H9 (cell line): Measurements from ENCODE around the gene ERC2. TPM values are rescaled to one million over a fixed set of nuclear protein-coding genes. Genes with fewer than 3 reads are reported as not detected.

Source experiments
- DNase-seq: peaks from one replicate; pipeline ENCODE4 v3.0.0-alpha.2; 2017
- H2AFZ ChIP-seq: one replicate; pipeline ENCODE4 v1.6.1; 2013; ENCODE audit warnings: mild to moderate bottlenecking, low read length, control low read depth, moderate library complexity
- H2AK5ac ChIP-seq: 2 replicates; pipeline ENCODE4 v1.6.1; 2013; ENCODE audit warnings: low read length, control low read depth, mixed read lengths; ENCODE audit not compliant: insufficient read length
- H2BK120ac ChIP-seq: one replicate; pipeline ENCODE4 v1.6.1; 2013; ENCODE audit warnings: low read depth, mild to moderate bottlenecking, low read length, control low read depth, inconsistent platforms; ENCODE audit not compliant: poor library complexity, severe bottlenecking
- H2BK12ac ChIP-seq: 2 replicates; pipeline ENCODE4 v1.6.1; 2013; ENCODE audit warnings: low read length, control low read depth, mixed read lengths, low read depth; ENCODE audit not compliant: insufficient read length
- H2BK15ac ChIP-seq: 2 replicates; pipeline ENCODE4 v1.6.1; 2013; ENCODE audit warnings: low read depth, low read length, control low read depth
- H2BK20ac ChIP-seq: one replicate; pipeline ENCODE4 v1.6.1; 2013; ENCODE audit warnings: low read depth, mild to moderate bottlenecking, low read length, control low read depth, inconsistent platforms; ENCODE audit not compliant: poor library complexity, severe bottlenecking
- H2BK5ac ChIP-seq: 2 replicates; pipeline ENCODE4 v1.6.1; 2013; ENCODE audit warnings: low read length, control low read depth, mixed read lengths; ENCODE audit not compliant: insufficient read length
- H3K14ac ChIP-seq: 2 replicates; pipeline ENCODE4 v1.6.1; 2013; ENCODE audit warnings: low read length, control low read depth; ENCODE audit not compliant: insufficient read depth
- H3K18ac ChIP-seq: 2 replicates; pipeline ENCODE4 v1.6.1; 2013; ENCODE audit warnings: low read depth, mild to moderate bottlenecking, mixed read lengths, low read length, control low read depth; ENCODE audit not compliant: insufficient read length
- H3K23ac ChIP-seq: 2 replicates; pipeline ENCODE4 v1.6.1; 2013; ENCODE audit warnings: low read length, control low read depth, mixed read lengths, low read depth; ENCODE audit not compliant: insufficient read length
- H3K23me2 ChIP-seq: 2 replicates; pipeline ENCODE4 v1.6.1; 2013; ENCODE audit warnings: low read depth, mild to moderate bottlenecking, mixed read lengths, low read length, control low read depth; ENCODE audit not compliant: insufficient read length, poor library complexity, severe bottlenecking
- H3K27ac ChIP-seq: 2 replicates; pipeline ENCODE4 v1.5.1; 2013; ENCODE audit warnings: low read length, control low read depth, mixed read lengths, low read depth; ENCODE audit not compliant: insufficient read length
- H3K27me3 ChIP-seq: 2 replicates; pipeline ENCODE4 v1.6.1; 2013; ENCODE audit warnings: low read length, control low read depth, inconsistent platforms; ENCODE audit not compliant: insufficient read depth
- H3K4ac ChIP-seq: 2 replicates; pipeline ENCODE4 v1.6.1; 2013; ENCODE audit warnings: low read depth, mild to moderate bottlenecking, control low read depth, inconsistent platforms, low read length, moderate library complexity
- H3K4me1 ChIP-seq: 2 replicates; pipeline ENCODE4 v1.6.1; 2013; ENCODE audit warnings: low read length, control low read depth, inconsistent platforms; ENCODE audit not compliant: insufficient read depth
- H3K4me2 ChIP-seq: 2 replicates; pipeline ENCODE4 v1.6.1; 2013; ENCODE audit warnings: low read length, control low read depth, mixed read lengths; ENCODE audit not compliant: insufficient read length, insufficient read depth
- H3K56ac ChIP-seq: 2 replicates; pipeline ENCODE4 v1.6.1; 2013; ENCODE audit warnings: low read depth, mild to moderate bottlenecking, mixed read lengths, low read length, control low read depth; ENCODE audit not compliant: insufficient read length
- H3K79me1 ChIP-seq: 2 replicates; pipeline ENCODE4 v1.6.1; 2013; ENCODE audit warnings: low read depth, mild to moderate bottlenecking, moderate library complexity, low read length, control low read depth, inconsistent platforms; ENCODE audit not compliant: insufficient read depth, poor library complexity, severe bottlenecking
- H3K79me2 ChIP-seq: 2 replicates; pipeline ENCODE4 v1.6.1; 2013; ENCODE audit warnings: low read length, control low read depth, inconsistent platforms; ENCODE audit not compliant: insufficient read depth
- H3K9ac ChIP-seq: 2 replicates; pipeline ENCODE4 v1.6.1; 2013; ENCODE audit warnings: low read length, control low read depth, mixed read lengths; ENCODE audit not compliant: insufficient read length; ENCODE audit errors: extremely low read depth
- H3K9me3 ChIP-seq: one replicate; pipeline ENCODE4 v1.6.1; 2013; ENCODE audit warnings: low read depth, low read length, inconsistent platforms; ENCODE audit not compliant: control insufficient read depth
- H3T11ph ChIP-seq: one replicate; pipeline ENCODE4 v1.6.1; 2013; ENCODE audit warnings: mild to moderate bottlenecking, low read length, control low read depth, inconsistent platforms
- H4K20me1 ChIP-seq: one replicate; pipeline ENCODE4 v1.6.1; 2013; ENCODE audit not compliant: control insufficient read depth, insufficient read length, insufficient read depth
- H4K5ac ChIP-seq: 2 replicates; pipeline ENCODE4 v1.6.1; 2013; ENCODE audit warnings: low read depth, mild to moderate bottlenecking, mixed read lengths, low read length, control low read depth; ENCODE audit not compliant: insufficient read length
- H4K8ac ChIP-seq: replicated peaks from 2 replicates; pipeline ENCODE4 v1.6.1; 2013; ENCODE audit warnings: low read length, control low read depth, mixed read lengths, low read depth; ENCODE audit not compliant: insufficient read length
- H4K91ac ChIP-seq: 2 replicates; pipeline ENCODE4 v1.6.1; 2013; ENCODE audit warnings: low read depth, mild to moderate bottlenecking, moderate library complexity, mixed read lengths, low read length, control low read depth; ENCODE audit not compliant: insufficient read length
- H3K27ac Mint-ChIP-seq, 3 experiments: 2 replicates in 2 of 3; 3 replicates in 1 of 3; pipeline ENCODE4 v1.8.0; 2020 to 2021; ENCODE audit warnings: mixed read lengths in 3 of 3, mild to moderate bottlenecking in 1 of 3, moderate library complexity in 1 of 3
- H3K27me3 Mint-ChIP-seq: 2 replicates; pipeline ENCODE4 v1.8.0; 2021; ENCODE audit warnings: low read depth, mild to moderate bottlenecking, moderate library complexity, mixed read lengths
- H3K36me3 Mint-ChIP-seq, 3 experiments: 2 replicates in 2 of 3; 3 replicates in 1 of 3; pipeline ENCODE4 v1.8.0; 2020 to 2021; ENCODE audit warnings: low read depth in 3 of 3, mixed read lengths in 3 of 3; ENCODE audit not compliant: insufficient read depth in 1 of 3
- H3K4me1 Mint-ChIP-seq, 2 experiments: 2 replicates each; pipeline ENCODE4 v1.8.0; 2020; ENCODE audit warnings: mixed read lengths in 2 of 2
- H3K4me3 Mint-ChIP-seq, 2 experiments: 2 replicates in 1 of 2; 3 replicates in 1 of 2; pipeline ENCODE4 v1.8.0; 2020 to 2021; ENCODE audit warnings: mild to moderate bottlenecking in 2 of 2, mixed read lengths in 2 of 2, moderate library complexity in 1 of 2
- H3K9me3 Mint-ChIP-seq, 2 experiments: 2 replicates in 1 of 2; 3 replicates in 1 of 2; pipeline ENCODE4 v1.8.0; 2020; ENCODE audit warnings: mild to moderate bottlenecking in 2 of 2, mixed read lengths in 2 of 2, moderate library complexity in 1 of 2
- CTCF ChIP-seq: fragments of 200-600 bp; sonication (generic); conservative IDR thresholded peaks from 3 replicates; pipeline ENCODE4 v1.8.0; 2021; ENCODE audit warnings: antibody characterized with exemption, mild to moderate bottlenecking
- WGBS: extraction: QIAGEN DNeasy Blood & Tissue Kit; methylation state at CpG from one replicate; pipeline ENCODE4 v1.1.7; 2013; ENCODE audit warnings: missing lambda C conversion rate, low lambda C conversion rate, mixed read lengths; ENCODE audit not compliant: insufficient read length; ENCODE audit errors: extremely low coverage; 5-methylcytosine and 5-hydroxymethylcytosine counted together
- total RNA-seq: library from RNA; stranded (reverse); gene quantifications from 2 replicates; pipeline ENCODE4 v1.2.1, GENCODE V29; 2021

Gene ERC2
- total RNA-seq, 1 experiment from 2014 or later, result 15.4 TPM

- no peaks in the 10 kb centered on the region for H3K79me1 ChIP-seq
- Mint-ChIP-seq H3K36me3 (peaks cover 0 to 27% (median 2%) of the 10 kb centered on the region in 3 experiments; a peak in 5 of 7 replicates), H3K27ac (no peak overlapping the region), H3K27me3 (no peaks in the 10 kb centered on the region; the same call in none of the 2 replicates), H3K4me3 (no peak overlapping the region), H3K4me1 (peaks cover 4 to 12% of the 10 kb centered on the region in 2 experiments), H3K9me3 (peaks cover 14 to 16% of the 10 kb centered on the region in 2 experiments; a peak in 4 of 5 replicates)
- no peak overlapping the region for H3K4me2 ChIP-seq
- H3K56ac ChIP-seq, result no peak overlapping the region
- no peaks in the 10 kb centered on the region for H3K9me3 ChIP-seq
- H3K27me3 ChIP-seq, result no peaks in the 10 kb centered on the region
- H3K4ac ChIP-seq, result no peak overlapping the region
- H2BK20ac ChIP-seq, result no peak overlapping the region
- no peak overlapping the region for H3K27ac ChIP-seq
- no peak overlapping the region for H2BK15ac ChIP-seq
- no peak overlapping the region for H4K91ac ChIP-seq
- no peak overlapping the region for H4K8ac ChIP-seq
- no peak overlapping the region for H3K9ac ChIP-seq
- H3K18ac ChIP-seq, result no peak overlapping the region
- H3K14ac ChIP-seq, result no peak overlapping the region
- H2AFZ ChIP-seq, result no peak overlapping the region
- DNase-seq, result no peak
- H2BK120ac ChIP-seq, result no peak overlapping the region
- H4K20me1 ChIP-seq, result no peaks in the 10 kb centered on the region
- no CpG with 5 or more reads among the region's 2 CpGs for WGBS
- H3K4me1 ChIP-seq, result no peaks in the 10 kb centered on the region; the same call in 1 of the 2 replicates
- no peaks in the 10 kb centered on the region for H3K23me2 ChIP-seq
- no peaks in the 10 kb centered on the region for H3K79me2 ChIP-seq
- no peak overlapping the region for H2AK5ac ChIP-seq
- no peak for TF ChIP-seq CTCF
- no peak overlapping the region for H4K5ac ChIP-seq
- H2BK12ac ChIP-seq, result no peak overlapping the region
- H3T11ph ChIP-seq, result no peak overlapping the region
- no peak overlapping the region for H2BK5ac ChIP-seq
- no peak overlapping the region for H3K23ac ChIP-seq
Observed at GRCh38 chr3:55828712-55829111, 639.6 kb downstream of the ERC2 start.
